Activated CD4-positive, alpha-beta T cell treated with anti-CD3 and anti-CD28 coated beads, Interleukin-10, Interleukin-2, amounts not matched to agents 100 ng/mL and 50 ng/mL, durations not matched to agents 16 hours and 8 hours (primary cell): ENCODE data around the gene ADD2.
A peak's percentile ranks its signal among the peaks of the same experiment; 100 is the strongest.

Experiments used
- DNase-seq: peaks from one replicate; pipeline ENCODE4 v3.0.0-alpha.2; 2020

ADD2 gene

DNA sequence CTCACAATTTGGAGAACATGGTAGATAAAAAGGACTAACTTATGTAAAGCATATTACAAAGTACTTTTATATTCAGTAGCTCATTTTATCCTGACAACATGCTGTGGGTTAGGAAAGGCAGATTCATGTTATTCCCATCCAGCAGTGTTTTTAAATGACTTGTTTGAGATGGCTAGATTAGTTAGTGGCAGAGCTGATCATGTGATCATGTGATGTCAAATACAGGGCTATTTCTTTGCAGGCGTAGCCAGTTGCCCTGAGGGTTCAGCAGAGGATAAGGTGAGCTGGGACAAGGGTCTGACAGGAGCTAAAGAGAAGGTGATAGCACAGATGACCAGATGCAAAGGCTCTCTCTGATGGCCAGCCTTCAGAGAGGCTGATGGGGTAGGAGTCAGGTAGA lies 97.8 kb downstream of the ADD2 start:
- no peak for DNase-seq

DNA sequence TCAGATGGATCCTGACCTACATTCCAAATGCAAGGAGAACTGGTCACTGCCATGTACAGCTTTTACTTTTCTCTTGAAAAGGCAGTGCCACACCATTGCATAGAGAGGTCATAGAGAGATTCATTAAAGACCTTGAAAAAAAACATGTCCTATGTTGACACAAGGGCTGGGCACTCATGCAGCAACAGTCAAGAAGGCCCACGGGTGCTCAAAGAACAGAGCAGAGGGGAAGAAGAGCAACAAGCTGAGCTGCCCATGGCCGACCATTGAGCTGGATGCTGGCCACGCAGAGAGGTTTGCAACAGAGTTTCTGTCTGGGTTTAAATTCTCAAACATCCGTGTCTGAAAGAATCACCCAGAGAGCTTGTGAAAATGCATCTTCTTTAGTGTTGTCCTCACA lies 99.1 kb downstream of the ADD2 start:
- DNase-seq: no peak

DNA sequence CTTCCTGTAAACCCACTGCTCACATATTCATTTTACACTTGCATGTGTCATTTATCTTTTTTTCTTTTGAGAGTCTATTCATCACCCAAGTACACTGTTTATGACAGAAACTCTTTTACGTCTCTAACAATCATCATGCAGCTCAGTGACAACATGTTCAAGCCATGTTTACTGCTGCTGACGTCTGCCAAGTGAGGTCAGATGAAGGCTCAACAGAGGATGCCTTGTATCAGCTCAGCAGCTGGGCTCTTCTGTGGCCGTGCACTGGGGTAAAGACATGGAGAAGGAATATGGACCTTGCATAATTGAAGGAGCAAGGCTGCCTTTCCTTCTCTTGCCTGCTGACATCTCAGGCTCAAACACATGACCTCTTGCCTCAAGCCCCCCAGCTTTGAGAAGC lies 99.6 kb downstream of the ADD2 start:
- no peak for DNase-seq

DNA sequence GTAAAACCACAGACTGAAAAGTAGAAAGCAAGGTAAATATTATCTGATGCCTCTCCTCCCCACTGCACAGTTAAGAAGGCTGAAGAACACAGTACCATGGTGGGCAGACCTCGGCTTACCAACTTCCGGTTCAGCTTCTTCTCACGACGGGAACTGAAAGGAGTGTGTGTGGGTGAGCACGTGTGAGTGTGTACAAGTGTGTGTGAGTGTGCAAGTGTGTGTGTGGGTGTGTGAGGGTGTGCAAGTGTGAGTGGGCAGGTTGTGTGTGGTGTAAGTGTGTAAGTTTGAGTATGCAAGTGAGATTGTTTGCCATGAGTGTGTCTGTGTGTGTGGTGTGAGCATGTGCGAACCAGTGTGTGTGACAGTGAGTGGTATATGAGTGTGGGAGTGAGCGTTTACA lies 103.5 kb downstream of the ADD2 start:
- DNase-seq: no peak

DNA sequence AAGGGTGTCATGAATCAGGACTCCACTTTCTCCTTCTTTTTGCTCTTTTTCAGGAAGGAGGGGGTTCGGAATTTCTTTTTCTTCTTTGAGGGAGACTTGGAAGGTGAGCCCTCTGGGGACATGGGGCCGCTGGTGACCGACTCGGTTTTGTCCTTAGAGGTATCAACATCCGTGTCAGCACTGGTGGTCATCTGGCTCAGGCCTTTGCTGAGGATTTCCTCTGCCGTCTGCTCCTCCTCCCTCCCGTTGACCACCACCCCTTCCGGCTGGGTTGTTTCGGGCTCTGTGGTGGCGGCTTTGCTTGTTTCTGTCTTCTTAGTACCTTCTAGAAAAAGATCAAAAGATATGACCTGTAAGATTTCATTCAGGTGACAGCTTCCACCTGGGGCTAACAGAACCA lies 104.6 kb downstream of the ADD2 start:
- no peak for DNase-seq

DNA sequence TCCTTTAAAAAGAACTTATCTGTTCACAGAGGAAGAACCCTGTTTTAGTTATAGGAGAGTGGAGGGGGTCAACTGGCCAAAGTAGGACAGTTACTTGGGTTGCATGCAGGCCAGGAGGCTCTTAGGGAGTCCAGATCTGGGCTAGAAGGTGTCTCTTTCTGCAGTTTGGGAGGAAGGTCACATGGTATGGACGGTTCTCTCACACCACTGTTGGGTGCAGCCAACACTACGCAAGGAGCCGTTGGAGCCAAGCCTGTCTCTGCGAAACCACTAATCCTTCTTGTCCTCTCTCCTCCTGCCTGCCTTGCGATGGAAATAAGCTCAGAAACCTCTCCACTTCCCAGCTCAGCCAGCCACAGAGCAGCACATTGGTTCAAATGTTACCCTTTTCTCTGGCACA lies 108.4 kb downstream of the ADD2 start:
- no peak for DNase-seq

DNA sequence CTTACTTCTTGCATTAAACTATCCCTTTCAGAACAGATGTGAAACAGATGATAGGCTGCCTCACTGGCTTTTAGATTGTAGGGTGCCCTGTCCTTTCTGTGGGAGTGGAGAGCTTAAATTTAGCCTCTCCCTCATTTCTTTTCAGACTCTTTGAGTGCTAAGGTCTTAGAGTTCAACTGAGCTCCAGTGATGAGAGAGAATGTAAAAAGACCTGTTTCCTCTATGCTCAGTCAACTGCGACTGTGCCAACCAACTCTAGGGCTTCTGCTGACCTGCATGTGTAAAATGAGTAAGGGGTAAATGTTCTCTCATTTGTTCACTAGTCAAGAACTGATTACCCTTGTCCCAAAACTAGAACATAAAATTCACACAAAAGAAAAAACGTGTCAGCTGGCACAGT lies 109.5 kb downstream of the ADD2 start:
- no peak for DNase-seq

GRCh38 chr2:70657246-70657645 lies 110.8 kb downstream of the ADD2 start:
- DNase-seq: no peak

DNA sequence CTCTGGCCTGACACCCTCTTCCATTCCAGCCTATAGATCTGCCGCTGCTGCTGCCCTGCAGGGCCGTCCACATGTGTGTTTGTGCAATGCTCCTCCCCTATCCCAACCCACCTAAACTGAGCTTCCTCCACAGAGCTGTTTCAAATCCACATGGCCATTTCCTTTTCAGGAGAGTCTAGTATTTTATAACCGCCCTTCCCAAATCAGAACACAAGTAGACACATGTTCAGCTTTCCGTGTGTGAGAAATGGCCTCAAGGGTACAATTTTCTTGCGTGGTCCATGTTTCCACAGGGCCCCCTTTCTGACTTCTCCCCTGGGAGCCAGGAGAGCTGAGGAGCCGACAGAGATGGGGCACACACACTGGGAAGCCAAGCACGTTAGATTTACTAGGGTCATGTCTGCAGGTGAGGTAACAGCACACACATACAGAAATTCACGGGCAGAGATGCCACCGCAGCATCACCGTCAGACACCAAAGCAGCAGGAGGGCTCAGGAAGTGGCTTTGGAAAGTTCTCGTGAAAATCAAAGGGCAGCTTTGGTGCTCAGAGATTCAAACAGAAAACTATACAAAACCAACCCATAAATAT lies 111.5 kb downstream of the ADD2 start:
- DNase-seq: peak; percentile 12

DNA sequence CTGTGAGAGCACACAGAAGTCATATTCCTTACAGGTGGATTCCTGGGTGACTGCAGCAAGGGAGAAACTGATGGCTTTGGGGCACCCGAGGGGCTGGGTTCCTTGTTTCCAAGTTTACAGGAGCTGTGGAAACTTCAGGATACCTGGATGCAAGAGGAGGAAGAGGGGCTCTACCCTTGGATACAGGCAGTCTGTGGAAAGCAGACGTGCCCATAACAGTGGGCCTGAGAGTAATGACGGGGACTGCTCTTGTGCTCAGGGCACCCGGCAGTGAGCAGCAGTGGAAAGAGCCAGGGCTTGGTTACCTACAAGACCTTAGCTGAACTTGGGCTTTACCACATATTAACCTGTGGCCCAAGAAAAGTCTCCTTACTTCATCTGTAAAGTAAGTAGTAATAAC lies 112.2 kb downstream of the ADD2 start:
- DNase-seq: no peak

DNA sequence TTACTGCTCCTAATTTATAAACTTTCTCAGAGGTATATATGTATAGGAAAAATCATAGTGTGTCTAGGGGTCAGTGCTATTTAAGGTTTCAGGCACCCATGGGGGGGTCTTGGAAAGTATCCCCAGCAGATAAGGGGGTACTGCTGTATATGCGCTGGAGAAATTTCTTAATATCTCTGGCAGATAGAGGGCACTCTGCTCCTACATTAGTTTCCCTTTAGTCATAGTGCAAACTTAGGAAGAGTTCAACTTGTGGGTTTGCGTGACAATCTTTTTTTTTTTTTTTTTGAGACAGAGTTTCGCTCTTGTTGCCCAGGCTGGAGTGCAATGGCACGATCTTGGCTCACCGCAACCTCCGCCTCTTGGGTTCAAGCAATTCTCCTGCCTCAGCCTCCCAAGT lies 112.8 kb downstream of the ADD2 start:
- DNase-seq: peak; percentile 44

- DNase-seq: no peak
Observed at GRCh38 chr2:70651727-70652126, 116.3 kb downstream of the ADD2 start.

- no peak for DNase-seq
Observed at GRCh38 chr2:70651014-70651413, 117.0 kb downstream of the ADD2 start.

DNA sequence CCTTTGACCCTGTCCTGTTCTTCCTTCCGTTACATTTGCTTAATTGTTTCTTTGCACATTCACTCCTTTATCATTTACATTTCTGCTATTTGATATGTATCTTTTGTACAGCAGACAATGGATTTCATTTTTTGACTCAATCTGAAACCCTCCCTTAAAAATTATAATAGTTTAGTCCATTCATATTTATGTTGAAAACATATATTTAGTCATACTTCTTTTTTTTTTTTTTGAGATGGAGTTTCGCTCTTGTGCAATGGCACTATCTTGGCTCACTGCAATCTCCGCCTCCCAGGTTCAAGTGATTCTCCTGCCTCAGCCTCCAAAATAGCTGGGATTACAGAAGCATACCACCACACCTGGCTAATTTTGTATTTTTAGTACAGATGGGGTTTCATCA lies 119.0 kb downstream of the ADD2 start:
- no peak for DNase-seq

- peak; percentile 71 for DNase-seq
Observed at GRCh38 chr2:70647873-70648481, 120.0 kb downstream of the ADD2 start.

DNA sequence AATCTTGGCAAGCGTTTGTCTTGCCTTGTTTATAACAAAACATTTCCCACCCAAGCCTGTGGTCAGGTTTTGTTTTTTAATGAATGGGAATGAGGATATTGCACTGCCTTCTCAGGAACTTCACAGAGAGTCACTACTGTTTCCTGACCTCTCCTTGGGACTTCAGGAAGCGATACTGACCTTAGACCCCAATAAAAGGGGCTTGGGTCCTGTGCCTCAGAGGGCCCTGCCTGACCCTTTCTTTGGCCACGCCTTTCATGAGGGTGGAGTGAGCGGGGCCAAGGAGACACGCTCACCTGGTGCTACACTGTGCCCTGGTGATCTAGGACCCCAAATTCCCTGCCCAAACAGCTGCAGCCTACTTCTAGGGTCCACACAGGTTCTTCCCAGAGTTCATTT lies 121.6 kb downstream of the ADD2 start:
- DNase-seq: no peak

- DNase-seq: peak; percentile 26
Observed at GRCh38 chr2:70645733-70646419, 122.1 kb downstream of the ADD2 start.

- DNase-seq: peak; percentile 16
Observed at GRCh38 chr2:70643715-70644114, 124.3 kb downstream of the ADD2 start.

GRCh38 chr2:70641263-70641784 lies 126.7 kb downstream of the ADD2 start:
- DNase-seq: peak; percentile 12

DNA sequence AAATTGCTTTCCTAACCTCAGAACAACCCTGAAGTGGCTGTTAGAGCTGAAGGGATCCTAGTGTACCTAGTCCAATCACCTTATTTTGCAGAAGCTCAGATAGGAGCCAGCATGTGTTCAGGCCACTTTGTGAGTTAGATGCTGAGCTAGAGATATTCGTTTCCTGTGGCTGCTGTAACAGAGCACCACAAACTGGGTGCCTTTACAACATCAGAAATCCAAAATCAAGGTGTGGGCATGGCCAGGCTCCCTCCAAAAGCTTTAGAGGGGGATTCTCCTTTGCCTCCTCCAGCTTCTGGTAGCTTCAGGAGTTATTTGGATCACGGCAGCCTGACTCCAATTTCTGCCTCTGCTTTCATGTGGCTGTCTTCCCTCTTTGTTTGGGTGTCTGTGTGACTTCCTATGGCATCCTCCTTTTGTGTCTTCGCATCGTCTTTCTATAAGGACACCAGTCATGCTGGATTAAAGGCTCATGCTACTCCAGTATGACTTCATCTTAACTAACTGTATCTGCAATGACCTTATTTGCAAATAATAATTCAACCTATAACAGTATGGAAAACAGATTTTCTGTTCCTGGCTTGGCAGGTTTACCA lies 128.1 kb downstream of the ADD2 start:
- no peak for DNase-seq

- no peak for DNase-seq
Observed at GRCh38 chr2:70638561-70638960, 129.4 kb downstream of the ADD2 start.

- DNase-seq: no peak
Observed at GRCh38 chr2:70633508-70633907, 134.5 kb downstream of the ADD2 start.

DNA sequence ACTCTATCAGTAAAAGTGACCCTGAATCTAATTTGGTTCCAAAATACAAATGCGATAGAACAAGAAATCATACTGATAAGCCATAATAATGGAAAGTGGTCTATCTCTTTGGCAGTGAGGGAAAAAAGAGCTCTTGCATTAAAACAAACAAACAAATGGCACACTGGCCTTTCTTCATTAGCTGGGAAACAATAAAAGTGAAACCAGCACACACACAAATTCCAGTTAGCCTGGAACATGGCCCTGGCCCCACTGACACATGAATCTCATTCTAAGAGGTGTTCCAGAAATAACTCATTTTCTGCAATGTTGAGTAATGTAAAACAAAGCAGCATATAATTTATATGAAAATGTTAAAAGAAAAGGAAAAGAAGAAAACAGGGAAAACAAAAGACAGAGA lies 135.0 kb downstream of the ADD2 start:
- no peak for DNase-seq

GRCh38 chr2:70632388-70632787 lies 135.6 kb downstream of the ADD2 start:
- no peak for DNase-seq
